A549 (cell line): ENCODE measurements around the gene NEU4. TPM values are rescaled to one million over a fixed set of nuclear protein-coding genes. Genes with fewer than 3 reads are reported as not detected.

ENCODE experiments used
- ATAC-seq, 2 experiments: fragments of 200-7000 bp in 1 of 2; fragments of >200 bp in 1 of 2; cut with Nextera tagmentation in 1 of 2; cut with Tn5 transposase in 1 of 2; 3 replicates each; pipeline versions ENCODE4 v1.8.0 to v1.9.1; 2018 to 2020; ENCODE audit warnings: mild to moderate bottlenecking in 1 of 2, moderate library complexity in 1 of 2
- CTCF ChIA-PET: fragments of 300-600 bp; sonication (Branson Sonifier 250); formaldehyde crosslinking; extraction: SDS; loops from one replicate; lab custom pipeline; 2021; ENCODE audit warnings: antibody characterized with exemption, inconsistent platforms; lab: Yijun Ruan, JAX
- POLR2A ChIA-PET: fragments of 350-600 bp; formaldehyde crosslinking; extraction: SDS; loops from one replicate; lab custom pipeline; 2021; ENCODE audit warnings: antibody characterized with exemption, inconsistent platforms; lab: Yijun Ruan, JAX
- DNase-seq, 2 experiments: peaks; one replicate each; pipeline versions ENCODE4 v3.0.0 to v3.0.0-alpha.2; 2011 to 2016; ENCODE audit warnings: low read depth in 1 of 2, low spot score in 1 of 2
- FAIRE-seq: peaks from 2 replicates; lab custom pipeline; 2011; peaks lifted over from hg19 to GRCh38; lab: Jason Lieb, UNC
- H3K27ac ChIP-seq, 2 experiments: fragments of >200 bp; sonication (Bioruptor Twin); formaldehyde crosslinking; 3 replicates each; pipeline ENCODE4 v1.5.1; 2016 to 2017
- H3K4me1 ChIP-seq: fragments of >200 bp; sonication (Bioruptor Twin); formaldehyde crosslinking; 3 replicates; pipeline ENCODE4 v1.6.1; 2016
- H3K4me2 ChIP-seq: fragments of >200 bp; sonication (Bioruptor Twin); formaldehyde crosslinking; 3 replicates; pipeline ENCODE4 v1.6.1; 2016
- H3K4me3 ChIP-seq: fragments of >200 bp; sonication (Bioruptor Twin); formaldehyde crosslinking; 3 replicates; pipeline ENCODE4 v1.5.1; 2016
- H3K9me3 ChIP-seq: fragments of >200 bp; sonication (Bioruptor Twin); formaldehyde crosslinking; 3 replicates; pipeline ENCODE4 v1.6.1; 2016
- CBX2 ChIP-seq: fragments of 200-600 bp; sonication (generic); IDR thresholded peaks from 2 replicates; pipeline ENCODE4 v1.6.1; 2016; ENCODE audit warnings: low read depth, mild to moderate bottlenecking, borderline replicate concordance
- CBX8 ChIP-seq: fragments of 200-600 bp; sonication (generic); IDR thresholded peaks from 2 replicates; pipeline ENCODE4 v1.6.1; 2016
- CEBPB ChIP-seq, 2 experiments: fragments of >200 bp in 1 of 2; sonication (Bioruptor Twin) in 1 of 2; formaldehyde crosslinking in 1 of 2; IDR thresholded peaks; 2 replicates each; pipeline ENCODE4 v1.6.1; 2012 to 2016
- EHF ChIP-seq: fragments of 250-450 bp; sonication (Bioruptor Pico); IDR thresholded peaks from 2 replicates; pipeline ENCODE4 v1.5.0; 2020; ENCODE audit warnings: mild to moderate bottlenecking
- EHMT2 ChIP-seq: fragments of 200-600 bp; sonication (generic); IDR thresholded peaks from 2 replicates; pipeline ENCODE4 v1.6.1; 2016; ENCODE audit warnings: antibody characterized with exemption, low read depth, mild to moderate bottlenecking, moderate library complexity
- GATA3 ChIP-seq: IDR thresholded peaks from 2 replicates; pipeline ENCODE4 v1.6.1; 2012; ENCODE audit warnings: borderline replicate concordance
- KDM1A ChIP-seq: fragments of 200-600 bp; sonication (generic); IDR thresholded peaks from 2 replicates; pipeline ENCODE4 v1.6.1; 2016; ENCODE audit warnings: low read depth, mild to moderate bottlenecking
- MAFK ChIP-seq: fragments of 450-650 bp; IDR thresholded peaks from 2 replicates; pipeline ENCODE4 v1.6.1; 2014; ENCODE audit not compliant: partially characterized antibody
- MAZ ChIP-seq: fragments of 150-350 bp; IDR thresholded peaks from 2 replicates; pipeline ENCODE4 v1.6.1; 2014; ENCODE audit warnings: antibody characterized with exemption, low read depth, low read length, borderline replicate concordance
- MYC ChIP-seq: IDR thresholded peaks from 2 replicates; pipeline ENCODE4 v1.6.1; 2012; ENCODE audit warnings: mild to moderate bottlenecking, inconsistent platforms, low read length, improper control_type of control experiment, borderline replicate concordance
- NPAS2 ChIP-seq: fragments of 250-450 bp; sonication (Bioruptor Pico); IDR thresholded peaks from 2 replicates; pipeline ENCODE4 v1.8.0; 2022; ENCODE audit warnings: mild to moderate bottlenecking, moderate library complexity, borderline replicate concordance
- POLR2AphosphoS2 ChIP-seq: conservative IDR thresholded peaks from 2 replicates; pipeline ENCODE4 v1.6.1; 2012; ENCODE audit warnings: low read length, improper control_type of control experiment, inconsistent platforms
- RAD21 ChIP-seq, 2 experiments: fragments of >200 bp in 1 of 2; sonication (Bioruptor Twin) in 1 of 2; formaldehyde crosslinking in 1 of 2; IDR thresholded peaks in 1 of 2; conservative IDR thresholded peaks in 1 of 2; 2 replicates in 1 of 2; 3 replicates in 1 of 2; pipeline ENCODE4 v1.6.1; 2012 to 2018; ENCODE audit warnings: inconsistent platforms in 1 of 2
- RARB ChIP-seq: fragments of 250-450 bp; sonication (Bioruptor Pico); IDR thresholded peaks from 2 replicates; pipeline ENCODE4 v1.8.0; 2021; ENCODE audit warnings: mild to moderate bottlenecking, moderate library complexity
- SMC3 ChIP-seq: fragments of >200 bp; sonication (Bioruptor Twin); formaldehyde crosslinking; IDR thresholded peaks from 3 replicates; pipeline ENCODE4 v1.6.1; 2018; ENCODE audit warnings: inconsistent platforms
- SREBF2 ChIP-seq: fragments of 450-650 bp; IDR thresholded peaks from 2 replicates; pipeline ENCODE4 v1.6.1; 2014; ENCODE audit warnings: mild to moderate bottlenecking, moderate library complexity
- TFCP2L1 ChIP-seq: fragments of 250-450 bp; sonication (Bioruptor Pico); IDR thresholded peaks from 2 replicates; pipeline ENCODE4 v1.5.0; 2021; ENCODE audit warnings: mild to moderate bottlenecking
- ZFP36 ChIP-seq: fragments of 450-650 bp; IDR thresholded peaks from 2 replicates; pipeline ENCODE4 v1.6.1; 2014; ENCODE audit warnings: borderline replicate concordance; ENCODE audit not compliant: partially characterized antibody
- ZNF302 ChIP-seq: fragments of 250-450 bp; sonication (Bioruptor Pico); IDR thresholded peaks from 2 replicates; pipeline ENCODE4 v1.9.0; 2021; ENCODE audit warnings: inconsistent platforms, mild to moderate bottlenecking, moderate library complexity
- WGBS: methylation state at CpG from one replicate; pipeline ENCODE4 v1.1.6; 2017; ENCODE audit errors: missing lambda C conversion rate; 5-methylcytosine and 5-hydroxymethylcytosine counted together
- polyA plus RNA-seq, 4 experiments: library from polyadenylated mRNA; depleted of rRNA in 3 of 4; stranded (reverse); fragments of >200 nt; fragmentation: RNase III in 1 of 4; extraction: RNeasy Plus Mini Kit Qiagen cat#74134 plus additional on column Dnase treatment in 1 of 4; gene quantifications; 2 replicates in 3 of 4; 3 replicates in 1 of 4; pipeline ENCODE4 v1.2.3, GENCODE V29; 2011 to 2017
- TF ChIP-seq, protein P1 (sequence below): IDR thresholded peaks from 2 replicates; pipeline ENCODE4 v1.6.1; 2012
- TF ChIP-seq, protein P2 (sequence below): IDR thresholded peaks from 2 replicates; pipeline ENCODE4 v1.6.1; 2012
- TF ChIP-seq, protein P3 (sequence below): fragments of >200 bp; sonication (Bioruptor Twin); formaldehyde crosslinking; IDR thresholded peaks from 3 replicates; pipeline ENCODE4 v1.6.1; 2016
- TF ChIP-seq, protein P4 (sequence below): fragments of 250-450 bp; sonication (Bioruptor Pico); IDR thresholded peaks from 2 replicates; pipeline ENCODE4 v1.5.0; 2020; ENCODE audit warnings: low read depth, mild to moderate bottlenecking, moderate library complexity
- TF ChIP-seq, protein P5 (sequence below): fragments of 450-650 bp; IDR thresholded peaks from 2 replicates; pipeline ENCODE4 v1.6.1; 2014; ENCODE audit warnings: antibody characterized with exemption

NEU4 gene
- polyA plus RNA-seq, 2 of the 4 experiments (the other 2 are of a cell fraction) = 0.13 to 0.19 TPM

DNA sequence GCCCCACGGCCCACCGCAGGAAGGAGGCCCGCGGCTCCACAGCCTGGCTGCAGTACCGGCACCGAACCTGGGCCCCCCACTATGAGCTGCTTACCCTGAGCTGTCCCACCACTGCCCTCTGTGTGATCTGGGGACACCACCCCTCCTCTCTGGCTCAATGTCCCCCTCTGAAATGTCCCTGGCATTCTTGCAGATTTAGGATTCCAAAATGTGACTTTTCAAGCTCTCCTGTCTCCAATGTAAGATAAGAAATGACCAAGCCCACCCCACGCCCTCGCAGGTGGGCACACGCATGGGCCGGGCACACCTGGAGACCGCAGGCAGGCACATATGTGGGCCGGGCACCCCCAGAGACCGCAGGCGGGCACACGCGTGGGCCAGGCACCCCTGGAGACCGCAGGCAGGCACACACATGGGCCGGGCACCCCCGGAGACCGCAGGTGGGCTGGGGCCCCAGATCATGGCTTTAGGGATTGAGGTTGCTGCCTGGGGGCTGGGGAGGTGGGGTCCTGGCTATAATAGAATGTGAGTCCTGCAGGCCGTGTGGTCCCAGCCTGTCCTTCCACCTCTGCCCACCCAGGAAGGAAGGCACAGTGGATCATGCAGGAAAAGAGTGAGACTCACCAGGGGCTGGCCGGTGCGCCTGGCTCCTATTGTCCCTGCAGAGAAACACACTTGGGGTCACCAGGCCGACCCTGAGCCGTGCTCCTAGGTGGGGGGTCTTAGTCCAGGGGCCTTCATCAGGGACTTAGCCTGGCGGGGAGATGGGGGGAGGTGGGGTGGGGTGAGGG is 42.5 kb downstream of the NEU4 start (continued):
- TF ChIP-seq, protein P1, sequence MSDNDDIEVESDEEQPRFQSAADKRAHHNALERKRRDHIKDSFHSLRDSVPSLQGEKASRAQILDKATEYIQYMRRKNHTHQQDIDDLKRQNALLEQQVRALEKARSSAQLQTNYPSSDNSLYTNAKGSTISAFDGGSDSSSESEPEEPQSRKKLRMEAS = no peak
- TF ChIP-seq NPAS2 = no peak
- TF ChIP-seq, all 56 proteins: peak for 0

DNA sequence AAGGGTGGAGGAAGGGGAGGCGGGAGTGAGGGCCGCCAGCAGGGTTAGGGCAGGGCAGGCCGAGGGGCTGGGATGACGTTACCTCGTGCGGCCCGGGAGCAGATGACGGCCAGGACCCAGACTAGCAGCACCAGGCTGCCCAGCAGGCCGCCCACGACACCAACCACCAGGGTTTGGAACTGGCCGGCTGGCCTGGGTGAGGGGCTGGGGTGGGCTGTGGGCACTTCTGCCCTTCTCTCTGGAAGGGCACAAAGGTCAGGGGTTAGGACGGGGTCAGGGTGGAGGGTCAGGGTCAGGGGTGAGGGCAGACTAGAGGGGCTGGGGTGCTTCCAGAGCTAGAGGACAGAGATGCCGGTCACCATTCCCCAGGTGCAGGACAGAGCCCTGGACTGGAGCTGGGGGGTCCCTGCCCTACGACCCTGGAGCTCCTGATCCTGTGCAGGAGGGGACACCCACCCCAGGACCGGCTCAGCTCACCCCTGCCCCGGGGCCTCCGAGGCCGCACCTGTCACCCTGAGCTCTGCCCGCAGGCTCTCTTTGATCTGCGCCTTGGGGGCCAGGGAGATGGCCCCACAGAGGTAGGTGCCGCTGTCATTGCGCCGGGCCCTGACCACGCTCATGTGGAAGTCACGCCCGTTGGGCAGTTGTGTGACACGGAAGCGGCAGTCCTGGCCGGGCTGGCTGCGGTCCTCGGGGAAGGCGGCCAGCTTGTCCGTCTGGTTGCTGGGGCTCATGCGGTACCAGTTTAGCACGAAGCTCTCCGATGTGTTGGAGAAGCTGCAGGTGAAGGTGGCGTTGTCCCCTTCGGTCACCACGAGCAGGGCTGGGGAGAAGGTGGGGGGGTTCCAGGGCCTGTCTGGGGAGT is 43.4 kb downstream of the NEU4 start:
- ChIA-PET CTCF (interaction anchor here (1.3 to 1.9 kb wide), 2 partner anchors 8 to 26 kb away, joined by 4 to 5 read pairs; no protein-coding TSS in a partner anchor), POLR2A (no interaction called here)
- Histone ChIP-seq H3K9me3 (no peaks in the 10 kb centered on the region), H3K4me1 (no peaks in the 10 kb centered on the region), H3K27ac (no peak overlapping the region), H3K4me2 (no peak overlapping the region), H3K4me3 (no peak overlapping the region)
- 84% methylated on average over 25 of the region's 39 CpGs for WGBS
- ATAC-seq (no peak), DNase-seq (no peak), FAIRE-seq (no peak)
- TF ChIP-seq SREBF2 = no peak
- no peak for TF ChIP-seq ZNF302 (CRISPR knock-in tag)
- no peak for TF ChIP-seq CEBPB (IDR thresholded peaks at IDR 0.05)
- TF ChIP-seq, protein P2, sequence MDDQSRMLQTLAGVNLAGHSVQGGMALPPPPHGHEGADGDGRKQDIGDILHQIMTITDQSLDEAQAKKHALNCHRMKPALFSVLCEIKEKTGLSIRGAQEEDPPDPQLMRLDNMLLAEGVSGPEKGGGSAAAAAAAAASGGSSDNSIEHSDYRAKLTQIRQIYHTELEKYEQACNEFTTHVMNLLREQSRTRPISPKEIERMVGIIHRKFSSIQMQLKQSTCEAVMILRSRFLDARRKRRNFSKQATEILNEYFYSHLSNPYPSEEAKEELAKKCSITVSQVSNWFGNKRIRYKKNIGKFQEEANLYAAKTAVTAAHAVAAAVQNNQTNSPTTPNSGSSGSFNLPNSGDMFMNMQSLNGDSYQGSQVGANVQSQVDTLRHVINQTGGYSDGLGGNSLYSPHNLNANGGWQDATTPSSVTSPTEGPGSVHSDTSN = no peak
- TF ChIP-seq, protein P3, sequence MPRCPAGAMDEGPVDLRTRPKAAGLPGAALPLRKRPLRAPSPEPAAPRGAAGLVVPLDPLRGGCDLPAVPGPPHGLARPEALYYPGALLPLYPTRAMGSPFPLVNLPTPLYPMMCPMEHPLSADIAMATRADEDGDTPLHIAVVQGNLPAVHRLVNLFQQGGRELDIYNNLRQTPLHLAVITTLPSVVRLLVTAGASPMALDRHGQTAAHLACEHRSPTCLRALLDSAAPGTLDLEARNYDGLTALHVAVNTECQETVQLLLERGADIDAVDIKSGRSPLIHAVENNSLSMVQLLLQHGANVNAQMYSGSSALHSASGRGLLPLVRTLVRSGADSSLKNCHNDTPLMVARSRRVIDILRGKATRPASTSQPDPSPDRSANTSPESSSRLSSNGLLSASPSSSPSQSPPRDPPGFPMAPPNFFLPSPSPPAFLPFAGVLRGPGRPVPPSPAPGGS = no peak
- no peak for TF ChIP-seq ZFP36
- TF ChIP-seq, protein P4, sequence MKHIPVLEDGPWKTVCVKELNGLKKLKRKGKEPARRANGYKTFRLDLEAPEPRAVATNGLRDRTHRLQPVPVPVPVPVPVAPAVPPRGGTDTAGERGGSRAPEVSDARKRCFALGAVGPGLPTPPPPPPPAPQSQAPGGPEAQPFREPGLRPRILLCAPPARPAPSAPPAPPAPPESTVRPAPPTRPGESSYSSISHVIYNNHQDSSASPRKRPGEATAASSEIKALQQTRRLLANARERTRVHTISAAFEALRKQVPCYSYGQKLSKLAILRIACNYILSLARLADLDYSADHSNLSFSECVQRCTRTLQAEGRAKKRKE = no peak
- TF ChIP-seq POLR2AphosphoS2 = no peak
- no peak for TF ChIP-seq SMC3
- TF ChIP-seq EHMT2 = no peak
- TF ChIP-seq NPAS2 = no peak
- TF ChIP-seq GATA3 = no peak
- no peak for TF ChIP-seq TFCP2L1
- TF ChIP-seq, protein P5, sequence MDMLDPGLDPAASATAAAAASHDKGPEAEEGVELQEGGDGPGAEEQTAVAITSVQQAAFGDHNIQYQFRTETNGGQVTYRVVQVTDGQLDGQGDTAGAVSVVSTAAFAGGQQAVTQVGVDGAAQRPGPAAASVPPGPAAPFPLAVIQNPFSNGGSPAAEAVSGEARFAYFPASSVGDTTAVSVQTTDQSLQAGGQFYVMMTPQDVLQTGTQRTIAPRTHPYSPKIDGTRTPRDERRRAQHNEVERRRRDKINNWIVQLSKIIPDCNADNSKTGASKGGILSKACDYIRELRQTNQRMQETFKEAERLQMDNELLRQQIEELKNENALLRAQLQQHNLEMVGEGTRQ = no peak

DNA sequence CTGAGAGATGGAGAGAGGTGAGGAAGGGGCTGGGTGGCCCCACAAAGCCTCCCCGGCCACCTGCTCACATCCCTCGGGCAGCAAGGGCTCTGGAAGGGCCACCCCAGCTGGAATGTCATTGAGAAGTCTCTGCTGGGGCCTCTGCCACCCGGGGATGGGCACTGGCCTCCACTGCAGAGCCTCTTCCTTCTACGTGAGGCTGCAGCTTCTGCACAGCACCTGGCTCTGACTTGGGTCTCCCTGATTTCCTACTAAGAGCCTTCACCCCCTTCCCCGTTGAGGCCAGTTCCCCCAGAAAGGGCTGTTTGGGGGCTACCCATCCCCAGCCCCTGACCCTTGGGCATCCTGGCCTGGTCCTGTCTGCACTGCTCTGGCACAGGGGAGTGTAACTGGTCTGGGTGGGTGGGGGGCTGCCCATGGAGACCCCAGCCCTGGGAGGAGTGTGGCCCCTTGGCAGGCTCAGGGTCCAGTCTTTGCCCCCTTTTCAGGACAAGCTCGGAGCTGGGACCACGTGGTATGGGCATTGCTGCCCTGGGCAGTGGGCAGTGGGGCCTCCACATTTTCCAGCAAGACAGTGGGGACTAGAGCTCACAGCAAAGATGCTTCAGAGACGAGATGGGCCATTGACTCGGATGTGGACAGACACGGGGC is 44.1 kb downstream of the NEU4 start:
- ATAC-seq (no peak), DNase-seq (no peak), FAIRE-seq (no peak)
- ChIA-PET POLR2A (no interaction called here), CTCF (interaction anchor here (1.3 to 1.9 kb wide), 2 partner anchors 8 to 25 kb away, joined by 4 to 5 read pairs; no protein-coding TSS in a partner anchor)
- Histone ChIP-seq H3K27ac (no peak overlapping the region), H3K4me2 (no peak overlapping the region), H3K9me3 (no peaks in the 10 kb centered on the region), H3K4me3 (no peak overlapping the region), H3K4me1 (no peaks in the 10 kb centered on the region)
- WGBS = 50% methylated on average over 8 of the region's 10 CpGs
- TF ChIP-seq MYC (no peak), RARB (CRISPR knock-in tag) (no peak), SMC3 (no peak), RAD21 (conservative IDR thresholded peaks at IDR 0.05 in 1 of 2, IDR thresholded peaks at IDR 0.05 in 1 of 2) (no peak), MAFK (no peak), KDM1A (no peak), CBX8 (no peak), EHF (CRISPR knock-in tag) (no peak), MAZ (no peak), CBX2 (no peak)
- TF ChIP-seq, protein P3 = no peak
